ENCODE results near the gene STARD7. TPM values are rescaled to one million over a fixed set of nuclear protein-coding genes. Genes with fewer than 3 reads are reported as not detected.

STARD7 gene
- total and polyA plus RNA-seq, 2 of the 13 experiments (the other 11 are each of a cell fraction or from before 2014, with no cell fraction given), result 88.2 to 300 TPM

GRCh38 chr2:96184188-96184587, 24.4 kb downstream of the STARD7 start:
- no peak overlapping the region for H2AFZ ChIP-seq (ENCODE audit: low read length)
- no peaks in the 10 kb centered on the region for H3K27me3 ChIP-seq (ENCODE audit: control insufficient read depth in 1 of 2, insufficient read depth in 2 of 2, low read length in 2 of 2)
- POLR2A ChIA-PET, result interaction anchor here (3.1 kb wide), 1 partner anchor 24 kb away, joined by 9 read pairs; the partner anchor contains the start of gene STARD7
- H3K4me2 ChIP-seq (ENCODE audit: low read depth, low read length), result no peak overlapping the region
- intact Hi-C loops (cut with micrococcal nuclease; ENCODE audit: unreplicated experiment) (no loop called here), in situ Hi-C loops (cut with HindIII; ENCODE audit: extremely low pct_ligation_motif_present, low pct_unique_long_range_greater_than_20kb) (no loop called here)
- no peak for FAIRE-seq
- ATAC-seq, result no peak; the same call in 2 of the 3 replicates
- 95% methylated on average over 8 of the region's 8 CpGs for WGBS (ENCODE audit: low lambda C conversion rate)
- H3K4me3 ChIP-seq (replicated peaks in 1 of 3; ENCODE audit: insufficient read depth in 1 of 3, low read depth in 2 of 3, low read length in 3 of 3), result no peak overlapping the region
- H3K4me1 ChIP-seq (ENCODE audit: insufficient read depth, low read length), result peaks cover 27% of the 10 kb centered on the region
- H3K27ac ChIP-seq (ENCODE audit: extremely low read length, insufficient read depth, low read length), result no peak overlapping the region
- H3K9ac ChIP-seq (ENCODE audit: insufficient read depth, low read depth, low read length), result no peak overlapping the region
- CTCF ChIA-PET (ENCODE audit: low intra/inter-chr PET ratio, low total read pairs), result no interaction called here
- peaks cover 6% of the 10 kb centered on the region; the same call in 1 of the 2 replicates for H4K20me1 ChIP-seq (ENCODE audit: insufficient read depth, low read length)
- no peaks in the 10 kb centered on the region for H3K79me2 ChIP-seq (ENCODE audit: insufficient read depth, low read length)
- no TSS peak for BruUV-seq (replicated peaks)
- DNase-seq (ENCODE audit: low spot score), result no peak
- no peaks in the 10 kb centered on the region for H3K9me3 ChIP-seq (ENCODE audit: low read length)
- H3K36me3 ChIP-seq (replicated peaks in 1 of 2; ENCODE audit: control insufficient read depth in 1 of 2, insufficient read depth in 2 of 2, low read length in 2 of 2), result peaks cover 20 to 40% of the 10 kb centered on the region in 2 experiments
- TF ChIP-seq AGO2 (optimal IDR thresholded peaks at IDR 0.05; ENCODE audit: low read depth, low read length) (peak; percentile 79), ZNF788 (CRISPR knock-in tag; IDR thresholded peaks at IDR 0.05; ENCODE audit: borderline replicate concordance) (no peak), ZBTB44 (CRISPR knock-in tag; IDR thresholded peaks at IDR 0.05) (no peak), POLR2AphosphoS5 (IDR thresholded peaks at IDR 0.05; ENCODE audit: low read depth, low read length) (peak; percentile 40), RBM22 (optimal IDR thresholded peaks at IDR 0.05; ENCODE audit: low read length) (peak; percentile 91), POLR2A (IDR thresholded peaks at IDR 0.05; ENCODE audit: insufficient read depth in 1 of 2, low read depth in 2 of 2, low read length in 2 of 2) (peak in 1 of 2 experiments; percentile 50; a peak in 2 of 4 replicates), KDM4B (CRISPR knock-in tag; IDR thresholded peaks at IDR 0.05) (no peak), ZNF276 (CRISPR knock-in tag; IDR thresholded peaks at IDR 0.05; ENCODE audit: low read depth) (no peak), ZBTB33 (CRISPR knock-in tag; IDR thresholded peaks at IDR 0.05) (peak; percentile 75), PAF1 (CRISPR knock-in tag; IDR thresholded peaks at IDR 0.05) (0 out of 2 replicates have a peak, but pooled peaks have one; percentile 50)
